Measurements from ENCODE around the gene TAOK3.

Gene TAOK3

DNA sequence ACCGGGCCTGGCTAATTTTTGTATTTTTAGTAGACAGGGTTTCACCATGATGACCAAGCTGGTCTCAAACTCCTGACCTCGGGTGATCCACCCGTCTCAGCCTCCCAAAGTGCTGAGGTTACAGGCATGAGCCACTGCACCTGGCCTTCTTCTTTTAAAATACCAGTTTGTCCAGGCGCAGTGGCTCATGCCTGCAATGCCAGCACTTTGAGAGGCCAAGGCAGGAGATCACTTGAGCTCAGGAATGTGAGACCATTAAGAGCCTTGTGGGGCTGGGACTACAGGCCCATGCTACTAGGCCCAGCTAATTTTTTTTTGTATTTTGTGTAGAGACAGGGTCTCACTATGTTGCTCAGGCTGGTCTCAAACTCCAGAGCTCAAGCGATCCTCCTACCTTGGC, 244.8 kb downstream of the TAOK3 start:
- peaks cover 5% of the 10 kb centered on the region for H3K4me1 ChIP-seq (ENCODE audit: insufficient read depth, low read length, poor library complexity, severe bottlenecking)
- TF ChIP-seq EZH2phosphoT487 (IDR thresholded peaks at IDR 0.05; ENCODE audit: borderline replicate concordance), result no peak
- no peak for TF ChIP-seq CTCF (conservative IDR thresholded peaks at IDR 0.05; ENCODE audit: low read length)
- no peaks in the 10 kb centered on the region for H3K79me2 ChIP-seq (ENCODE audit: insufficient read depth, low read length)
- H3K27me3 ChIP-seq (ENCODE audit: insufficient read depth, low read length, poor library complexity, severe bottlenecking), result no peaks in the 10 kb centered on the region
- no peaks in the 10 kb centered on the region for H3K36me3 ChIP-seq (ENCODE audit: insufficient read depth, low read length)
- H3K9me3 ChIP-seq (ENCODE audit: insufficient read depth, low read depth, low read length), result no peaks in the 10 kb centered on the region
- H3K4me3 ChIP-seq (ENCODE audit: low read length, poor library complexity, severe bottlenecking), result no peak overlapping the region
- no peak overlapping the region for H3K9ac ChIP-seq (ENCODE audit: low read depth, low read length, poor library complexity, severe bottlenecking)
- no peaks in the 10 kb centered on the region for H3F3A ChIP-seq (ENCODE audit: low read depth)
- H3K4me2 ChIP-seq (ENCODE audit: low read depth, low read length, poor library complexity, severe bottlenecking), result no peak overlapping the region
- no peaks in the 10 kb centered on the region for H3K9me2 ChIP-seq (replicated peaks; ENCODE audit: low read depth, low read length)
- no peak overlapping the region for H2AFZ ChIP-seq (ENCODE audit: low read length)
- no peaks in the 10 kb centered on the region for H4K20me1 ChIP-seq (ENCODE audit: insufficient read depth, low read length, poor library complexity, severe bottlenecking)

DNA sequence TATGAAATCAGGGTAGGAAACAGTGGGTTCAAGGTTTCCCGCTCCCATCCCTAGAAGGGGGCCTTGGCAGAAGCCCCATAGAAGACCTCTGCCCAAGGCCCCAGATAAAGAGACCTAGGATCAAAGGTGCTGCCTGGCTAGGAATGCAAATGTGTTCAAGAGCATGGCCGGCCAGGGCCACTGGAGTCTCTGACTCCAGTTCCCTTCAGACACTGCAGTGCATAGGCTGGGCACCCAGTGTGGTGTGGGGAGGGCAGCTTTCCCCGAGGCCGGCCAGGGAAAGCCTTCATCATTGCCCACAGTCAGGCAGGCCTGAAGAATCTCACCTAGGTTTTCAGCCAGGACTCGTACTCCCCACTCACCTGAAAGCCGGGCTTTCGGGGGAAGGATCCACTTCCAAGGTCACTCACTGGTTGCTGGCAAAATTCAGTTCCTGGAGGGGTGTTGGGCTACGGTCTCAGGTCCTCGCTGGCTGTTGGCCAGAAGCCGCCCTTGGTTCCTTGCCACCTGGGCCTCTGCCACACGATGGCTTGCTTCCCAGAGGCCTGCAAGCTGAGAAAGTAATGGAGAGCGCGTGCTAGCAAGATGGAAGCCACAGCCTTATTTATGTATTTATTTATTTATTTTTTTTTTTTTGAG, 246.5 kb downstream of the TAOK3 start:
- Histone ChIP-seq H3K4me3 (ENCODE audit: low read length, poor library complexity, severe bottlenecking) (no peak overlapping the region), H3K9me3 (ENCODE audit: insufficient read depth, low read depth, low read length) (no peaks in the 10 kb centered on the region), H4K20me1 (ENCODE audit: insufficient read depth, low read length, poor library complexity, severe bottlenecking) (no peaks in the 10 kb centered on the region), H3K9me2 (replicated peaks; ENCODE audit: low read depth, low read length) (no peaks in the 10 kb centered on the region), H2AFZ (ENCODE audit: low read length) (no peak overlapping the region), H3K79me2 (ENCODE audit: insufficient read depth, low read length) (no peaks in the 10 kb centered on the region), H3K4me2 (ENCODE audit: low read depth, low read length, poor library complexity, severe bottlenecking) (no peak overlapping the region), H3K9ac (ENCODE audit: low read depth, low read length, poor library complexity, severe bottlenecking) (no peak overlapping the region), H3K36me3 (ENCODE audit: insufficient read depth, low read length) (no peaks in the 10 kb centered on the region), H3K27me3 (ENCODE audit: insufficient read depth, low read length, poor library complexity, severe bottlenecking) (no peaks in the 10 kb centered on the region), H3F3A (ENCODE audit: low read depth) (no peaks in the 10 kb centered on the region), H3K4me1 (ENCODE audit: insufficient read depth, low read length, poor library complexity, severe bottlenecking) (no peaks in the 10 kb centered on the region)
- TF ChIP-seq CTCF (conservative IDR thresholded peaks at IDR 0.05; ENCODE audit: low read length), result no peak
- no peak for TF ChIP-seq EZH2phosphoT487 (IDR thresholded peaks at IDR 0.05; ENCODE audit: borderline replicate concordance)

DNA sequence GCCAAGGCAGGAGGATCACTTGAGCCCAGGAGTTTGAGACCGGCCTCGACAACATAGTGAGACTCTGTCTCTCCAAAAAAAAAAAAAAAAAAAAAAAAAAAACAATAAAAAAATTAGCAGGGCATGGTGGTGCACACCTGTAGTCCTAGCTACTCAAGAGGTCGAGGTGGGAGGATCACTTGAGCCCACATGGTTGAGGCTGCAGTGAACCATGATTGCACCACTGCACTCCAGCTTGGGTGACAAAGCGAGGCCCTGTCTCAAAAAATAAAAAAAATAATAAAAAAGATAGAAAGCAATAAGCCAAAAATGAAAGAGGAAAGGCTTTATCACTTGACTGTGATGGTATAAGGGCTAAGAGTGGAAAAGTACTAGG, 247.0 kb downstream of the TAOK3 start:
- no peaks in the 10 kb centered on the region for H3K36me3 ChIP-seq (ENCODE audit: insufficient read depth, low read length)
- peaks cover under 1% of the 10 kb centered on the region for H3K4me1 ChIP-seq (ENCODE audit: insufficient read depth, low read length, poor library complexity, severe bottlenecking)
- H3K9me3 ChIP-seq (ENCODE audit: insufficient read depth, low read depth, low read length), result no peaks in the 10 kb centered on the region
- no peaks in the 10 kb centered on the region for H3F3A ChIP-seq (ENCODE audit: low read depth)
- H3K4me2 ChIP-seq (ENCODE audit: low read depth, low read length, poor library complexity, severe bottlenecking), result no peak overlapping the region
- TF ChIP-seq CTCF (conservative IDR thresholded peaks at IDR 0.05; ENCODE audit: low read length) (no peak), EZH2phosphoT487 (IDR thresholded peaks at IDR 0.05; ENCODE audit: borderline replicate concordance) (no peak)
- H3K79me2 ChIP-seq (ENCODE audit: insufficient read depth, low read length), result no peaks in the 10 kb centered on the region
- H3K4me3 ChIP-seq (ENCODE audit: low read length, poor library complexity, severe bottlenecking), result no peak overlapping the region
- no peaks in the 10 kb centered on the region for H4K20me1 ChIP-seq (ENCODE audit: insufficient read depth, low read length, poor library complexity, severe bottlenecking)
- no peaks in the 10 kb centered on the region for H3K27me3 ChIP-seq (ENCODE audit: insufficient read depth, low read length, poor library complexity, severe bottlenecking)
- H3K9me2 ChIP-seq (replicated peaks; ENCODE audit: low read depth, low read length), result no peaks in the 10 kb centered on the region
- H2AFZ ChIP-seq (ENCODE audit: low read length), result no peak overlapping the region
- no peak overlapping the region for H3K9ac ChIP-seq (ENCODE audit: low read depth, low read length, poor library complexity, severe bottlenecking)

All from Loucy (cell line).